ENCODE results near the gene MRRF. TPM values are rescaled to one million over a fixed set of nuclear protein-coding genes. Genes with fewer than 3 reads are reported as not detected.

The MRRF gene
- polyA plus RNA-seq, 1 donor (not counting 4 experiments of a cell fraction or from before 2014, with no cell fraction given): 82.6 TPM

- Histone ChIP-seq H3K9me3 (ENCODE audit: control insufficient read depth, low read depth, low read length) (no peaks in the 10 kb centered on the region), H2AFZ (ENCODE audit: control insufficient read depth, low read length) (no peak overlapping the region), H3K36me3 (ENCODE audit: control insufficient read depth in 2 of 2, extremely low read depth in 1 of 2, insufficient read depth in 2 of 2, low read length in 2 of 2) (peaks cover 0 to 4% of the 10 kb centered on the region in 2 experiments), H3K27me3 (ENCODE audit: control insufficient read depth, extremely low read depth, insufficient read depth, low read length) (peaks cover 6% of the 10 kb centered on the region), H4K20me1 (ENCODE audit: control insufficient read depth, extremely low read depth, insufficient read depth, low read length) (no peaks in the 10 kb centered on the region), H3K4me2 (ENCODE audit: control insufficient read depth, extremely low read depth, insufficient read depth, low read depth, low read length) (no peak overlapping the region), H3K9ac (ENCODE audit: control insufficient read depth, extremely low read depth, insufficient read depth, low read length) (no peak overlapping the region), H3K4me3 (ENCODE audit: control insufficient read depth in 2 of 3, extremely low read depth in 1 of 3, insufficient read depth in 2 of 3, low read depth in 1 of 3, low read length in 3 of 3) (no peak overlapping the region), H3K4me1 (ENCODE audit: control insufficient read depth, extremely low read depth, insufficient read depth, low read length) (no peaks in the 10 kb centered on the region), H3K79me2 (ENCODE audit: control insufficient read depth, insufficient read depth, low read length) (no peaks in the 10 kb centered on the region), H3K27ac (ENCODE audit: control insufficient read depth, insufficient read depth, low read length) (no peak overlapping the region), H3K9me1 (ENCODE audit: control insufficient read depth, extremely low read depth, insufficient read depth, low read length) (no peaks in the 10 kb centered on the region)
- DNase-seq (ENCODE audit: low read depth, low spot score): no peak
- no peak for TF ChIP-seq CTCF (optimal IDR thresholded peaks at IDR 0.05 in 1 of 3, IDR thresholded peaks at IDR 0.05 in 1 of 3, conservative IDR thresholded peaks at IDR 0.05 in 1 of 3; ENCODE audit: extremely low read depth in 1 of 3, insufficient read depth in 2 of 3, low read length in 3 of 3)
- TF ChIP-seq EZH2 (IDR thresholded peaks at IDR 0.05; ENCODE audit: low read length): no peak
- FAIRE-seq: no peak
- dilution Hi-C loops (cut with MboI; ENCODE audit: extremely low pct_ligation_motif_present, low sequenced_read_pairs): no loop called here
These were observed 68.6 kb downstream of the MRRF start for GRCh38 chr9:122333169-122333808.

GRCh38 chr9:122334916-122335315 is 70.2 kb downstream of the MRRF start:
- no peak for TF ChIP-seq CTCF (optimal IDR thresholded peaks at IDR 0.05 in 1 of 3, IDR thresholded peaks at IDR 0.05 in 1 of 3, conservative IDR thresholded peaks at IDR 0.05 in 1 of 3; ENCODE audit: extremely low read depth in 1 of 3, insufficient read depth in 2 of 3, low read length in 3 of 3)
- TF ChIP-seq EZH2 (IDR thresholded peaks at IDR 0.05; ENCODE audit: low read length): no peak
- no peaks in the 10 kb centered on the region for H3K9me3 ChIP-seq (ENCODE audit: control insufficient read depth, low read depth, low read length)
- no peaks in the 10 kb centered on the region for H3K9me1 ChIP-seq (ENCODE audit: control insufficient read depth, extremely low read depth, insufficient read depth, low read length)
- H3K9ac ChIP-seq (ENCODE audit: control insufficient read depth, extremely low read depth, insufficient read depth, low read length): no peak overlapping the region
- H2AFZ ChIP-seq (ENCODE audit: control insufficient read depth, low read length): no peak overlapping the region
- H3K27me3 ChIP-seq (ENCODE audit: control insufficient read depth, extremely low read depth, insufficient read depth, low read length): peaks cover 12% of the 10 kb centered on the region
- H3K27ac ChIP-seq (ENCODE audit: control insufficient read depth, insufficient read depth, low read length): no peak overlapping the region
- FAIRE-seq (no peak), DNase-seq (ENCODE audit: low read depth, low spot score) (no peak)
- no peak overlapping the region for H3K4me2 ChIP-seq (ENCODE audit: control insufficient read depth, extremely low read depth, insufficient read depth, low read depth, low read length)
- H4K20me1 ChIP-seq (ENCODE audit: control insufficient read depth, extremely low read depth, insufficient read depth, low read length): no peaks in the 10 kb centered on the region
- H3K4me3 ChIP-seq (ENCODE audit: control insufficient read depth in 2 of 3, extremely low read depth in 1 of 3, insufficient read depth in 2 of 3, low read depth in 1 of 3, low read length in 3 of 3): no peak overlapping the region
- no peaks in the 10 kb centered on the region for H3K4me1 ChIP-seq (ENCODE audit: control insufficient read depth, extremely low read depth, insufficient read depth, low read length)
- no peaks in the 10 kb centered on the region for H3K79me2 ChIP-seq (ENCODE audit: control insufficient read depth, insufficient read depth, low read length)
- H3K36me3 ChIP-seq (ENCODE audit: control insufficient read depth in 2 of 2, extremely low read depth in 1 of 2, insufficient read depth in 2 of 2, low read length in 2 of 2): no peaks in the 10 kb centered on the region
- dilution Hi-C loops (cut with MboI; ENCODE audit: extremely low pct_ligation_motif_present, low sequenced_read_pairs): no loop called here

Measured in keratinocyte (primary cell).